GM12878 (cell line): ENCODE results near the gene PIGU. TPM values are rescaled to one million over a fixed set of nuclear protein-coding genes. Genes with fewer than 3 reads are reported as not detected.

Experiments used
- ASH2L ChIP-seq: fragments of 300-600, 200-600 bp; sonication (generic); IDR thresholded peaks from 2 replicates; pipeline ENCODE4 v1.6.1; 2017; ENCODE audit warnings: low read depth, mild to moderate bottlenecking, borderline replicate concordance
- ATF7 ChIP-seq: fragments of 450-650 bp; IDR thresholded peaks from 2 replicates; pipeline ENCODE4 v1.6.1; 2016; ENCODE audit warnings: low read depth, mild to moderate bottlenecking
- BCL11A ChIP-seq: IDR thresholded peaks from 2 replicates; pipeline ENCODE4 v1.6.1; 2011; ENCODE audit warnings: low read depth, low read length
- ESRRA ChIP-seq: IDR thresholded peaks from 2 replicates; pipeline ENCODE4 v1.6.1; 2012; ENCODE audit warnings: mild to moderate bottlenecking, low read length, improper control_type of control experiment
- HDGF ChIP-seq: fragments of 450-650 bp; IDR thresholded peaks from 2 replicates; pipeline ENCODE4 v1.6.1; 2016; ENCODE audit warnings: antibody characterized with exemption
- JUND ChIP-seq: IDR thresholded peaks from 2 replicates; pipeline ENCODE4 v1.6.1; 2012; ENCODE audit warnings: low read depth, mild to moderate bottlenecking, low read length, improper control_type of control experiment, moderate library complexity
- MEF2B ChIP-seq: fragments of 450-650 bp; IDR thresholded peaks from 2 replicates; pipeline ENCODE4 v1.6.1; 2018; ENCODE audit warnings: mild to moderate bottlenecking, moderate library complexity; ENCODE audit not compliant: partially characterized antibody, poor library complexity, severe bottlenecking
- PAX8 ChIP-seq: fragments of 450-650 bp; IDR thresholded peaks from 2 replicates; pipeline ENCODE4 v1.6.1; 2017; ENCODE audit warnings: mild to moderate bottlenecking, moderate library complexity
- PML ChIP-seq: IDR thresholded peaks from 2 replicates; pipeline ENCODE4 v1.6.1; 2012; ENCODE audit warnings: low read length, inconsistent platforms
- POLR2A ChIP-seq: IDR thresholded peaks from 2 replicates; pipeline ENCODE4 v1.6.1; 2011; ENCODE audit warnings: low read depth, mild to moderate bottlenecking, low read length
- POU2F2 ChIP-seq: IDR thresholded peaks from 3 replicates; pipeline ENCODE4 v1.6.1; 2011; ENCODE audit warnings: low read depth, mild to moderate bottlenecking, low read length, borderline replicate concordance
- RBBP5 ChIP-seq: fragments of 200-600 bp; sonication (generic); conservative IDR thresholded peaks from 2 replicates; pipeline ENCODE4 v1.6.1; 2016
- SIX5 ChIP-seq: IDR thresholded peaks from 2 replicates; pipeline ENCODE4 v1.6.1; 2011; ENCODE audit warnings: mild to moderate bottlenecking, low read depth, low read length, moderate library complexity; ENCODE audit not compliant: severe bottlenecking
- SKIL ChIP-seq: fragments of 450-650 bp; IDR thresholded peaks from 2 replicates; pipeline ENCODE4 v1.6.1; 2017; ENCODE audit warnings: mild to moderate bottlenecking, low read depth, inconsistent platforms; ENCODE audit not compliant: poor library complexity, severe bottlenecking
- TARDBP ChIP-seq: IDR thresholded peaks from 2 replicates; pipeline ENCODE4 v1.6.1; 2016; ENCODE audit warnings: borderline replicate concordance
- TCF3 ChIP-seq: IDR thresholded peaks from 2 replicates; pipeline ENCODE4 v1.6.1; 2012; ENCODE audit warnings: low read depth, mild to moderate bottlenecking, low read length, borderline replicate concordance; ENCODE audit not compliant: insufficient read depth
- USF1 ChIP-seq: IDR thresholded peaks from 2 replicates; pipeline ENCODE4 v1.6.1; 2011; ENCODE audit warnings: borderline replicate concordance, low read depth, mild to moderate bottlenecking, moderate library complexity, mixed read lengths, low read length; ENCODE audit not compliant: insufficient read depth; ENCODE audit errors: extremely low read length
- polyA plus RNA-seq, 11 experiments: library from polyadenylated mRNA; depleted of rRNA in 4 of 11; unstranded in 6 of 11; stranded (reverse) in 5 of 11; fragments of >200 nt; fragmentation: Nextera tagmentation in 4 of 11; fragmentation: Illumina TruSeq in 1 of 11; extraction: Ambion mirVana in 4 of 11; extraction: Trizol in 1 of 11; gene quantifications; 1 replicate in 1 of 11; 2 replicates in 10 of 11; pipeline versions ENCODE4 v1.2.1 to v1.2.3, GENCODE V29; 2011 to 2016; ENCODE audit warnings: inconsistent platforms in 2 of 11, missing spikeins in 2 of 11, low read depth in 1 of 11
- total RNA-seq, 4 experiments: library from RNA; depleted of rRNA in 3 of 4; stranded (reverse); fragments of >200 nt in 3 of 4; fragmentation: Illumina TruSeq in 1 of 4; extraction: Trizol in 1 of 4; gene quantifications; 2 replicates each; pipeline versions ENCODE4 v1.2.1 to v1.2.3, GENCODE V29; 2013 to 2021
- TF ChIP-seq, protein P1 (sequence below): fragments of 450-650 bp; IDR thresholded peaks from 2 replicates; pipeline ENCODE4 v1.6.1; 2017; ENCODE audit warnings: low read depth, mild to moderate bottlenecking, moderate library complexity

PIGU gene
- total and polyA plus RNA-seq, 10 of the 15 experiments (the other 5 are each of a cell fraction or from before 2014, with no cell fraction given) = 4.1 to 88.2 (median 25.0) TPM

DNA sequence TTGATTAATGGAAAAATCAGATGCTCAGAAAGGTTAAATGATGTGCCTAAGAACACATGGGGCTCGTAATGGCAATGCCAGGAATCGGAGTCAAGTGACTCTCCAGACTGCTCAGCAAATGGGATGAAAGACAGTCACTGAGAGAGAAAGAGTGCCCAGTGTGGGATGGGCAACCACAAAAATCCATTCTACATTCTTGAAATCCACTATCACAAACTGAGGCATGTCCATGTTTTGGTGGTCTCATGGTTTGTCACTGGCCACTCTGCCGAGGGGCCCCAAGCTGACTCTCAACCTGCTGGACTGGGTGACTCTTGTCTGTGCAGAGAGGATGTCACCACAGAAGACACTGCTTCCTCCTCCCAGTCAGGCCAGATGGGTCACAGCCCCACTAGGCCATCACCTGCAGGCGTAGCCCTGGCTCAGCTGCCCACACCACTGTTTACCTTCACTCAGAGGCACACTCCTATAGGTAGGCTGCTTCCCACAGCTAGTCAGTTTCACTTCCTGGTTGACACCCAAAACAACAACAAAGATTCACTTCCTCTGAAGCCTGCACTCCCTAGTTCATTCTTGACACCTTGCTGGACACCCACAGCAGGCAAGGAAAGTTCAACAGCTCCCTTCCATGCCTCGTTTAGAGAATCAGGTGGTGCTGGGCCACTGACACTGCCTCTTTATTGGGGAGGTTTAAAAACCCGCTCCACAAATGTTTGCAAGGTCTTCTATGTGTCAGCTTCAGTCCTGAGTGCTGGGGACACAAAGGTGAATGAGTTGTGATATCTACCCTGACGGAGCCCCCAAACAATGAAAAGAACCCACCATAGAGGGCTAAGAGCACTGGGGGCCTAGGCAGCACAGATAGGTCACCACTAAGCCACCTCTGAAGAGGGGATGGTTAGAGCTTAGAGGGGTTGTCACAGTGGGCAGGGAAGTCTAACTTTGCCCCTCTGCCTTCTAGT lies 96.6 kb downstream of the PIGU start (continued):
- TF ChIP-seq ASH2L (no peak), HDGF (peak; percentile 70; the same call in 1 of the 2 replicates), JUND (no peak), SKIL (no peak), POLR2A (no peak), ESRRA (no peak), ATF7 (peak; percentile 30; the same call in 1 of the 2 replicates), PAX8 (no peak), TCF3 (no peak), SIX5 (no peak), RBBP5 (no peak), TARDBP (no peak), PML (no peak), POU2F2 (no peak), USF1 (no peak), BCL11A (no peak), MEF2B (no peak)
- TF ChIP-seq, protein P1, sequence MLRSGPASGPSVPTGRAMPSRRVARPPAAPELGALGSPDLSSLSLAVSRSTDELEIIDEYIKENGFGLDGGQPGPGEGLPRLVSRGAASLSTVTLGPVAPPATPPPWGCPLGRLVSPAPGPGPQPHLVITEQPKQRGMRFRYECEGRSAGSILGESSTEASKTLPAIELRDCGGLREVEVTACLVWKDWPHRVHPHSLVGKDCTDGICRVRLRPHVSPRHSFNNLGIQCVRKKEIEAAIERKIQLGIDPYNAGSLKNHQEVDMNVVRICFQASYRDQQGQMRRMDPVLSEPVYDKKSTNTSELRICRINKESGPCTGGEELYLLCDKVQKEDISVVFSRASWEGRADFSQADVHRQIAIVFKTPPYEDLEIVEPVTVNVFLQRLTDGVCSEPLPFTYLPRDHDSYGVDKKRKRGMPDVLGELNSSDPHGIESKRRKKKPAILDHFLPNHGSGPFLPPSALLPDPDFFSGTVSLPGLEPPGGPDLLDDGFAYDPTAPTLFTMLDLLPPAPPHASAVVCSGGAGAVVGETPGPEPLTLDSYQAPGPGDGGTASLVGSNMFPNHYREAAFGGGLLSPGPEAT = peak; percentile 46; the same call in 1 of the 2 replicates
